NB4 (cell line): ENCODE results near the gene CHCHD5.
A peak's percentile ranks its signal among the peaks of the same experiment; 100 is the strongest.
"Not testable (repeated sequence)": the region's sequence is repeated elsewhere in the genome, so short reads cannot be mapped to it uniquely, and the experiment has no call there.

Experiments used
- DNase-seq: peaks from one replicate; pipeline ENCODE4 v3.0.0; 2010; ENCODE audit warnings: low read depth
- H3K4me3 ChIP-seq: one replicate; pipeline ENCODE4 v1.5.1; 2011; ENCODE audit warnings: mild to moderate bottlenecking, low read depth, low read length, moderate library complexity
- CTCF ChIP-seq: IDR thresholded peaks from one replicate; pipeline ENCODE4 v1.5.1; 2012; ENCODE audit warnings: low read depth, low read length
- MAX ChIP-seq: IDR thresholded peaks from 2 replicates; pipeline ENCODE4 v1.6.1; 2011; ENCODE audit warnings: low read depth, low read length
- MYC ChIP-seq: IDR thresholded peaks from 2 replicates; pipeline ENCODE4 v1.6.1; 2011; ENCODE audit warnings: low read depth, low read length
- POLR2A ChIP-seq: IDR thresholded peaks from 2 replicates; pipeline ENCODE4 v1.6.1; 2011; ENCODE audit warnings: mild to moderate bottlenecking; ENCODE audit not compliant: insufficient read length; ENCODE audit errors: extremely low read depth

The CHCHD5 gene

GRCh38 chr2:112584134-112584890, at the start of gene CHCHD5:
CHCHD5 (plus strand) TSS chr2:112584609; CDS start chr2:112584648, 39 bp downstream.
- peak; percentile 99 for DNase-seq
- peak within 1 kb of the TSS; percentile 69 for H3K4me3 ChIP-seq
- TF ChIP-seq CTCF (no peak), MYC (peak; percentile 64; the same call in 1 of the 2 replicates), MAX (peak; percentile 59), POLR2A (peak; percentile 46)

- no peak for DNase-seq
- no peak overlapping the region for H3K4me3 ChIP-seq
- TF ChIP-seq MYC, result no peak
- TF ChIP-seq POLR2A, result no peak
Observed at GRCh38 chr2:112534826-112535225, 49.6 kb upstream of the CHCHD5 start.

- H3K4me3 ChIP-seq, DNase-seq: not testable (repeated sequence)
Observed at GRCh38 chr2:112536665-112537064, 47.7 kb upstream of the CHCHD5 start.

- TF ChIP-seq MAX (no peak), POLR2A (no peak), CTCF (no peak), MYC (no peak)
- no peak for DNase-seq
Observed at GRCh38 chr2:112539306-112539705, 45.1 kb upstream of the CHCHD5 start.

GRCh38 chr2:112540906-112541305, 43.5 kb upstream of the CHCHD5 start:
- TF ChIP-seq POLR2A, result no peak
- TF ChIP-seq CTCF, result no peak
- no peak for TF ChIP-seq MYC
- TF ChIP-seq MAX, result no peak
- no peak for DNase-seq
- peak overlapping the region; percentile 99 for H3K4me3 ChIP-seq

More at GRCh38 chr2:112539306-112539705, 45.1 kb upstream of the CHCHD5 start:
- no peak overlapping the region for H3K4me3 ChIP-seq

GRCh38 chr2:112541315-112542122, 42.9 kb upstream of the CHCHD5 start:
- no peak; the same call in 1 of the 2 replicates for TF ChIP-seq MAX
- no peak for TF ChIP-seq CTCF
- peak; percentile 59 for TF ChIP-seq POLR2A
- peak; percentile 39; the same call in 1 of the 2 replicates for TF ChIP-seq MYC
- H3K4me3 ChIP-seq, result peak overlapping the region; percentile 99
- peak; percentile 87 for DNase-seq
